ENCODE results near the gene SF3A1. TPM values are rescaled to one million over a fixed set of nuclear protein-coding genes. Genes with fewer than 3 reads are reported as not detected.

The SF3A1 gene
- total RNA-seq, 1 experiment from 2014 or later = 33.9 TPM

GRCh38 chr22:30304495-30305244 lies 52.0 kb downstream of the SF3A1 start:
- peak; percentile 36 for DNase-seq (ENCODE audit: low read depth)

DNA sequence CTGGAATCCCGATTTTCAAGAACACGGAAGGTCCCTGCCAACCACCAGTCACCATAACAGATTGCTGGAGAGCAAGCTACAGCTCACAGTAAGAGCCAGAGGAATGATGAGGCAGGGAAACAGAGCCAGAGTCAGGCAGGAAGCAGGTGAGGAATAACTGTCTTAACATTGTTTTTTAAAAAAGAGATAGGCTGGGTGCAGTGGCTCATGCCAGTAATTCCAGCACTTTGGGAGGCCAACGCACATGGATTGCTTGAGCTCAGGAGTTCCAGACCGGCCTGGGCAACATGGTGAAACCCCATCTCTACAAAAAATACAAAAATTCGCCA lies 53.9 kb downstream of the SF3A1 start:
- no peak for DNase-seq (ENCODE audit: low read depth)

DNA sequence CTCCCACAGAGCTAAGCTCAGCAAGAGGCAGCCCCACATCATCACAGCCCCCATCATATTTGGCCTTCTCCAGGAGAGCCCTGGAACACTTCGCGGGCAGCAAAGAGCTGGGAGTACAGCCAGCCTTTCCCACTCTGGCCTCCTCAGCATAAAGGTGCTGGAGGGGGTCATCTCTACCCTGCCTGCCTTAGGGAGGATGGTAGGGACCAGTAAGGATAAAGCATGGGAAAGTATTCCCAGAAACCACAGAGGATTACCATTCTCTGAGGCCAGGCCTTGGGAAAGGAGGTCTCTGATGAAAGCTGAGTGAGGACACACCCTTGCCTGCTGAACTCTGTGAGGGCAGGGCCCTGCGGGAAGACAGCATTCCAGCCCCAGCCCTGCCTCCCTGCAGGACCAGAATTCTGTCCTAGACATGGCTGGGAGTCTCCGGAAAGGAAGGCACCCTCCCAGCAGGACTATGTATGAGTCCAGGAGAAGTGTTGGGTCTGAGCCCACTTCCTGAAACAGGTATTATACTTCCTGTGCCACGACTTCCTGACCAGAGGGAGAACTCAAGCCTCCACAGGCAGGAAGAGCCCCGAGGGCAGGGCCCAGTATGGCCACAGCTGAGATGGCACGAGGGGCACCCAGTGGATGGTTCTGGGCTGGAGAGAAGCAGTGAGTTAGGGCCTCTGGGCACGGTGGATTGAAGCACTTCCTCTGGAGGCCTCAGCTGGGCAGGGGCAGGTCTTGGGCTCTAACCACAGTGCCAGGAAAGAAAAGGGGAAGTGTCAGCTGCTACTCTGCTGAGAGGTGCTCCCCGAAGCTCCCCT lies 54.5 kb downstream of the SF3A1 start:
- peak; percentile 87 for DNase-seq (ENCODE audit: low read depth)

DNA sequence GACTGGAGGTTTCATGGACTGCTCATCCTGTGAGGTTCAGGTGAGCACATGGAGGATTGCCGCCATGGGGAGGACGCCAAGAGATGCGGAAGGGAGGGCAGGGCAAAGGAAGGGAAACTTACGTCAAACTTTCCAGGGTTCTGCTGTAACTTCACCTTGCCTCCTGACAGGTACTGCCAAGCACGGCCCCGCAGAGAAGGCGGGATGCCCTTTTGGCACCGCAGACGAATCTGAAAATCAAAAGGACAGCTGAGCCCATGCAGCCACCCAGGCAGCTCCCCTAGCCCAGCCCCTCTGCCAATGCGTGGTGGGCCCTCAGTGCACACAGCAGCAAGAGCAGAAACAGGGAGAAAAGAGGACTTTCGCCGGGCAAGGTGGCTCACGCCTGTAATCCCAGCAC lies 57.4 kb downstream of the SF3A1 start:
- DNase-seq (ENCODE audit: low read depth) = no peak

DNA sequence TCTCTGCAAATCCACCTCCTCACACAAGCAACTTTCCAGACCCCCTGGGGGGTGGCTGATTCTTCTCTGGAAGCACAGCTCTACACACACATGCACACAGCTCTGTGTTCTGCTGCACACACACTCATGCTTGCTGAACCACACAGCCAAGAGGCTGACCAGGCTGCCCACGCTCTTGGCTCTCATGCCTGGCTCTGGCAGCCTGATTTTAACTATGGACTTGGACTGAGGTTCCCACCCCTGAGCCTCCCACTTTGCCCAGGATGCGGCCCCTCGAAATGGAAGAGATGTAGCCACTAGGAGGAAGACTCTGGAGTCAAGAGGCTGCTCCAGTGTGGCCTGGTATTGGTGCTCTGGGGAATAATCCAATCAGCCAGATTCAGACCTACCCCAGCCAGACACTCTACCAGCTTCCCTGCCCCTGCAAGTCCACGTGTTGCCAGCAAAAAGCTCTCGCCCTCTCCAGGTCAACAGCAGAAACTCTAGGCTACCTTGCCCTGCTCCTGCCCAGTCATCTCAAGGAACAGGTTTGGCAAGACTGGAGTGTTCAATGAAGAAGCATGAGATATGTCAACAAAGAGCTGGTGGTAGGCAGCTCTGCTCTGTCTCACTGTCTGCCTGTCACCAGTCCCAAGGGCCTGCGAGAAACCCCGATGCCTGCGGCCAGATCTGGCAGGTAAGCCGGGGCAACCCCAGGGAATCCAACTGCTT lies 58.5 kb downstream of the SF3A1 start:
- DNase-seq (ENCODE audit: low read depth) = no peak

- no peak for DNase-seq (ENCODE audit: low read depth)
Measured at GRCh38 chr22:30297276-30297990, 59.3 kb downstream of the SF3A1 start.

GRCh38 chr22:30296833-30297232 lies 59.9 kb downstream of the SF3A1 start:
- DNase-seq (ENCODE audit: low read depth) = no peak

DNA sequence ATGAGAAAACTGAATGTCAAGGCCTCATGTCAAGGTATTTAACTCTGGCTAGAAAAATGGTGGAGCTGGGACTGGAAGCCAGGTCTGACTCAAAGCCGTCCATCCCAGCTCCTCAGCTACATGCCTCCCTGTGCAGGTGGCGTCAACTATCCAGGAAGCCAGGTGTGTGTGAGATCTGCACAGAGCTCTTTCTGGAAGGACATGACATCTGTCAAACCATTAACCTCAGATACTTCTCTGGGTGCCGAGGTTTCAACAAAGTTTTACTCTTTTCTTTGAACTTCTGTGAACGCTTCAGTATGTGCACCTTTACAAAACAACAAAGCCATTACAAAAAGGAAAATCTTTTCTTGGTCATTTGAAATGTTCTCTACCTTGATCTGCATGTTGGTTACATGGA lies 60.4 kb downstream of the SF3A1 start:
- no peak for DNase-seq (ENCODE audit: low read depth)

DNA sequence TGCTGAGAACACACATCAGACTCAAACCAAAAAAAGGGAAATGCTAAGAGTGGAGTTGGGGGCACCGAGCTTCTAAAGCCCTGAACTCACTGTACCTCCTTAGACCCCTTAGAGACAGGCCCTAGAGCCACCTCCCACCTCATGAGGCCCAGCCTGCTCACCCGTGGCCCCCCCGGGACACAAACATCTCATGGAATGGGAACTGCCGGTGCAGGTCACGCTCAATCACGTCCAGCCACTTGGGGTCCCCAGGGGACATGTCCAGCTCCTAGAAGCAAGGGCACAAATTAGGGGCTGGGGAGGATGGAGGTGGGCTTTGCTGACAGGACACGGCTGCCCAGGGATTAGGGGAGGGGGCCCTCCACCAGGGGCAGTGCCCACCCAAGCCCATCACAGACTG lies 61.1 kb downstream of the SF3A1 start:
- DNase-seq (ENCODE audit: low read depth) = no peak

DNA sequence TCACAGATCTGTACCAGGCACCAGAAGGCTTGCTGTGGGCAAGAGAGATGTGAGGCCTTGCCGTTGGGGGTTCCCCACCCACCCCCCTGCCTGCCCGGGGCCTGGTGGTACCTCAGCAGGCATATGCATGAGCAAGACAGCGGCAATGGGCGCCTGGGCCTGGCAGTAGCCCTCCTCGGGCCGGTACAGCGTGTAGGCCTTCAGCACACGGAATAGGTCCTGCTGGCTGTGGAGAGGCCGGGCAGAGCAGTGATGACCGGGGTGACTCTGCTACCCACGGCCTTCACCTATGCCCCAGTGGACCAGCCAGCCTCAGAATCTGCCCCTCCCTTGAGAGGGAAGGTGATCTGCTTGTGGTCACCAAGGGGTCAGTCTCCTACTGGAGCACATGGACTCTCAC lies 61.9 kb downstream of the SF3A1 start:
- no peak for DNase-seq (ENCODE audit: low read depth)

DNA sequence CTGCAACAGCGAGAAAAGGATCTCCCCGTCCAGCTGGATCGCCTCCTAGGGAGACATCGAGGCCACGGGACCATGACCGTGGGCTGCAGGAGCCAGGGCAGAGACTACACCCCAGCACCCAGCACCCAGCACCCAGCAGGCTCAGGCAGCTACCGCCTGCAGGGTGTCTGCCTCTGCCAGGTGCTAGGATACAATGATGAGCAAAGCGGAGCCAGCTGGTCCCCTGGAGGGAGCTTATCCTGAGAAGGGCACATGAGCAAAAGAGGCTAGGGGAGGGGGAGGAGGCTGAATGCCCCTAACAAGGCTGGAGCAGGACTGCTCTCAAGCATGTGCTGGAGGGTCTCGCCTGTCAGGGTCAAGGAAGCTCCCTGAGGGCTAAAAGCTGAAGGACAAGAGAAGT lies 62.6 kb downstream of the SF3A1 start:
- no peak for DNase-seq (ENCODE audit: low read depth)

DNA sequence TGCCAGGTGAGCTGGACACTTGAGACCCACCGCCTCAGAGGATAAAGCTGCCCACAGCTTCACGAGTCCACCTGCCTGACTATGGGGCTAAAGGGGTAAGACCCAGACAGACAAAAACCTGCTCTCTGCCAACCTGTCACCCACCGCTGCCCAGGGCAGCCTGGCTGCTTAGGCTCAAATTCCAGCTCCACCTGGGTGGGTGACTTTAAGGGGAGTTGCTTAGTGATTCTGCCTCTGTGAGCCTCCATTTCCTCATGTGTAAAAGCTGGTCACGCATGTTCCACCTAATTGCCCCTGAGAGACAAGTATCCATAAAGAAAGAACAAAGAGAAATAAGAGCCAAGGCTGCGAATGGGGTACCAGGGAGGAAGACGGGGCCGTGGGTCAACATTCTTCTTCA lies 63.7 kb downstream of the SF3A1 start:
- DNase-seq (ENCODE audit: low read depth) = no peak

DNA sequence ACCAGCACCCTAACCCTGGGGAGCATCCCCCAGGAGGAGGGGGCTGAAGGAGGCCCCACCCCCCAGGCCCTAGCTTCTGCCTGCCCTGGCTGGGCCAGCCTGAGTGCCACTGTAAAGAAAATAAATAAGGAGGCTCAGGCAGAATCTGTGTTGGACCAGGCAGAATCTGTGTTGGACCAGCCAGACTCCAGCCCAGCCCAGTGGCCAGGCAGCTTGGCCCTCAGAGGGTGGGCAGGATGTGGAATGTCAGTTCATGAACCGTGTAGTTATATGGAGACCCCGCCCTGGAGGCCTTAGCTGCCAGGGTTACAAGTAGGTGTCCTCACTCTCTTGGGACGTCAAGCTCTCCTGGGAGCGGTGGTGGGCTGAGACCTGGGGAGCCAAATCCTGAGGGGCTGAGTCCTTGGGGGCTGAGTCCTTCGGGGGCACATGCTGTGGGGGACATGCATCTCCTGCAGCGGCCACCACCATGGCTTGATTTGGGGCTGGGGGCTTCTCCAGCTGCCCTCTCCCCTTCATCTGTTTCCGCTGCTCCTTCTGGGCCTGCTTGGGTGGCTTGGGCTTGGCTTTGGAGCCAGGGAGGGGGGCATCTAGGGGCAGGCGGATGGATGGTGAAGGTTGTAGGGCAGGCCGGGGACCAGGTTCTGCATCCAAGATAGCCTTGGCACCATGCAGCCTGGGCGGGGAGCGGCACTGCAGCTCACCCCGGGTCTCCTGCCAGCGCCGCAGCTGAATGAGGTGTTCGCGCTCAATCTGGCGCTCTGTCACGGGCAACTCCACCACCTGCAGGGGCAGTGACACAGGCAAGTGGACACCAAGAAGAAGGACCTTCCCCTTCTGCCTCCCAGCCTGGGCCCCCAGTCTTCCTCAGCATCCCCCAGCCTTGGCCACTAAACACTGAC lies 64.4 kb downstream of the SF3A1 start:
- DNase-seq (ENCODE audit: low read depth) = no peak

DNA sequence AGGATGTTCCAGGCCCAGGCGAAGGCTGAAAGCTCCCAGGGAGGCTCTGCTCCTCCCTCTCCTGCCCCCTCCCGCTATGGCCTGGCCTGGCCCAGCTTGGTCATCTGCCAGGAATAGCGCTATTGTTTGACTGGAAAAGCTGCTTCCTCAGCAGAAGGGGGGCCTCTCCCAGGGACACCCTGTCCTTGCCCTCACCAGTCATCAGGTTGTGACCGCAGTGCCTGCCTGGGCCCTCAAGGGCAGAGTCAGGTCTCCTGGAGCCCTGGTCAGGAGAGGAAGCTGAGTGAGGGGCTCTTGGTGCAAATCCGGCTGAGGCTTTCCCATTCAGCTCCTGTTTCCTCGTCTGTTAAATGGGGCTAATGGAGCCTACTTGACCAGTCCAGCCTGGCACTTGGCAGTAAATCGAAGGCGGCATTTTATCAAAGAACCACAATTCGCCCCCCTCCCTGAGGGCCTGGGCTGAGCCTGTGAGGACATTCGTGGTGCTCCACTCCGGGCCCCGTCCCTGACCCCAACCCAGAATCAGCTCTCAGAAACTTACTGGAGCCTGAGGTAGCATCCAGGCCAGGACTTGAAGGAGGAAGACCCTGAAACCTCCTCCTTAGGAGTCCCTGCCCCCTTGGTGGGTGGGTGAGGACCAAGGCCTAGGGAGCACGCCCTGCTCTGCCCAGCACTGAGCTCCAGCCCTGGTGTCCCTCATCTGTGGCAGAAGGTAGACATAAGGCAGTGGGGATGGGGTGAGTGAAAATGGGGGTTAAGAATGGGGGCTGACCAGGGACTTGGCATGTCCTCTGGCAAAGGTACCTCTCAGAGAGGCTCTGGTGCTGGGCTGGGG lies 65.4 kb downstream of the SF3A1 start:
- peak; percentile 66 for DNase-seq (ENCODE audit: low read depth)

DNA sequence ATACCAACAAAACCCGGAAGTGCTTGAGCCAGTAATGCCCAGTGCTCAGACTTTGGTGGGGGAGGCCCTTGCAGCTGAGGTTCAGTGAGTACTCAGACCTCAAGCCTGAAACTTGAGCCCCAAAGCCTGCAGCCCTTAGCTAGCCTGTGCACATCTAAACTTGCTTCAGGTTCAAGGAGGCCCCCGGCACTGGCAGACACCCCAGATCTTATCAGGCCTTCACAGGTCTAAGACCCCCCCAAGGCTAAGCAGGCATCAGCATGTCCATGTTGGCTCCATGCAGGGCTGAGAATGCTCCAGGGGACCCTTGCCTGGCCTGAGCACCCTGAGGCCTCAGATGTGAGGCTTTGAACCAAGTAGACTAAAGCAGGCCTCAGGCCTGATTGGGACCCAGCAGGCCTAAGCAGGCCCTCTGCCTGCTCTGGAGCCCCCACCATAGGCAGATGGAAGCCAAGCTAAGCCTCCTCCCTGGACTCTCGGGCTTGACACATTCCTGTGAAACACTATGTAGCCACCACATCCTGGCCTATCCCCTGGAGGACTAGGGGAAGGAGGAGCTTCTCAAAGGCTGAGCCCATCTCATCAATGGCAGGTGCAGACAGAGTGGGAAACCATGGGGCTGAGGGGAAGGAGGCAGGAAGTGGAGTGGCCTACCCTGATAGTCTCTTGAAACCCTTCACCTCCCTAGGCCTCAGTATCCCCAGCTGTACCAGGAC lies 66.2 kb downstream of the SF3A1 start:
- peak; percentile 75 for DNase-seq (ENCODE audit: low read depth)

GRCh38 chr22:30289980-30290313 lies 66.7 kb downstream of the SF3A1 start:
- no peak for DNase-seq (ENCODE audit: low read depth)

DNA sequence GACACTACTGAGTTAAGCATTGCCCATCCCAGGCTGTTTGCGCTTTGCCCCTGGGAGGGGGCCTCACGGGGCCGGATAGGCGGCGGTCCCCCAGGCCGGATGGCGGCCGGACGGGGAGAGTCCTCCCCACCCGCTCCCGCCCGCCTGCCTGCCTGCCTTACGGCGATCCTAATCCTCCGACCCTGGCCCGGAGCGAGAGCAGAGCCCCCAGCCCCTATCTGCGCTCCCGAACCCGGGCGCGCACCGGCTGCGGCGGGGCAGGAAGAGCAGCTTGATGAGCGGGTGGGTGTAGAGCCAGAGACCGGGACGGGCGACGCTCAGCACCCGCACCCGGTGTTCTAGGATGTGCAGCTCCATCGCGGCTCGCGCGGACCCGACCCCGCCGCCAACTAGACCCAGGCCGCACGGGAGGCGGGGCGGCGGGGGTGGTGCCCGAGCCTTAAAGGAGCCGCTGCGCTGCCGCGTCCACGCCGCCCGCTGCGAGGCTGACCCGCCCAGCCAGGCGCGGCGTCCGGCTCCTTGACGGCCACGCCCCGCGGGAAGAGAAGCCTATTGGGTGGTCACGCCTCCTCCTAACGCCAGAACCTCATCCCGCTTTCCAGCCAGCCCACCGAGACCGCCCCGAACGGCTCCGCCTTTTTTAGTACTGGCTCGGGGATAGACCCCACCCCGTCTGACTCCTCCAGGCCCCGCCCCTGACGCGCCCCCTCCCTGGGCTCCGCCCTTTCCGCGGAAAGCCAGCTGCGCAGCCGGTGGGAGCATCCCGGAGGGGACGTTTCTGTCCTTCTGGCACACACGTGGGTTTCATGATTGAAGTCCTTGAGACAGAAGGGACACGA lies 67.3 kb downstream of the SF3A1 start, which contains the start of gene CASTOR1:
Gene CASTOR1 (minus strand): TSS at position 365 of the 839 bp plus-strand sequence. CDS start 8 bp downstream, at position 357.
- peak; percentile 97 for DNase-seq (ENCODE audit: low read depth)

DNA sequence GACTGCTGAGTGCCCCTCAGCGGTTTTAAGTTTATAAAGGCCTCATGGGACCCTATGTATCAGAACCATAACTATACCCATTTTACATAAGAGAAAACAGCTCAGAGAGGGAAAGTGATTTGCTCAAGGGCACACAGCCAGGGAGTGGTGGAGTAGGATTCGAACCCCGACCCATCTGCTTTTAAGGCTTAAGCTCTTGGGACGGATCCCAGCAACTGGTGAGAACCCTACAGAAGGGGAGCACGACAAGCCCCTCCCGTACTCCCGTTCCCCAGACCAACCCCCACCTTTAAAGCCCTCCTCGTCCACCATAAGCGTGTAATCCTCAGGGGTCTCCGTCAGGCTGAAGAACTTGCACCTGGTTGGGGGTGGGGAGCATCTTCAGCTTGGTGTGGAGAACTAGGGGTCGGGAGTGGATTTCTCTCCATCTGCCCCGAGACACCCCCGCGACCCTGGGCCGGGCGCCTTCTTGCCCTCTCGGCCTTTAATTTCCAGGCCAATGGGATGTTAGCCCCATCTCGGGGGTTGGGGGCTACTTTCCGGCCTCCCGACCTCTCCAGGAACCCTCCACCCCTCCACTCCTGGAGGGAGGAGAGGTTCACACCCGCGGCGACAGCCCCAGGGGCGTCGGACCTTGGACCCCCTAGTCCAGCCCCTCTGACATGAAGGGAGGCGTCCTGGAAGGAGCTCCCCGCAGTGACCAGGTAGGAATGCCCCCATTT lies 68.1 kb downstream of the SF3A1 start:
- no peak for DNase-seq (ENCODE audit: low read depth)
